ENCODE measurements around the gene RAPGEF6.

- TF ChIP-seq POLR2A (IDR thresholded peaks at IDR 0.05): no peak
- no peak for TF ChIP-seq CTCF (IDR thresholded peaks at IDR 0.05)
- TF ChIP-seq POLR2AphosphoS5 (IDR thresholded peaks at IDR 0.05): no peak
Observed at GRCh38 chr5:131541071-131541470, 94.0 kb downstream of the RAPGEF6 start.
